HEK293 (cell line): ENCODE data around the gene C6orf120.

Experiments
- GLI2 ChIP-seq: fragments of 450-650 bp; formaldehyde crosslinking; IDR thresholded peaks from 2 replicates; pipeline ENCODE4; 2017; ENCODE audit warnings: missing biosample characterization, missing genetic modification characterization, low read depth, borderline replicate concordance
- RBAK ChIP-seq: fragments of 450-650 bp; formaldehyde crosslinking; IDR thresholded peaks from 2 replicates; pipeline ENCODE4 v1.5.1; 2016; ENCODE audit warnings: missing biosample characterization, missing genetic modification characterization
- ZBTB44 ChIP-seq: fragments of 450-650 bp; IDR thresholded peaks from 2 replicates; pipeline ENCODE4 v1.5.1; 2018; ENCODE audit warnings: missing biosample characterization, mild to moderate bottlenecking, missing genetic modification characterization
- ZBTB49 ChIP-seq: fragments of 450-650 bp; formaldehyde crosslinking; IDR thresholded peaks from 2 replicates; pipeline ENCODE4 v1.5.1; 2016; ENCODE audit warnings: missing biosample characterization, missing genetic modification characterization, low read depth
- ZFP37 ChIP-seq: fragments of 450-650 bp; formaldehyde crosslinking; IDR thresholded peaks from 2 replicates; pipeline ENCODE4 v1.5.1; 2016; ENCODE audit warnings: missing biosample characterization, missing genetic modification characterization
- ZNF133 ChIP-seq: fragments of 450-650 bp; formaldehyde crosslinking; IDR thresholded peaks from 2 replicates; pipeline ENCODE4 v1.5.1; 2016; ENCODE audit warnings: missing biosample characterization, missing genetic modification characterization
- ZNF23 ChIP-seq: fragments of 450-650 bp; formaldehyde crosslinking; IDR thresholded peaks from 2 replicates; pipeline ENCODE4 v1.5.1; 2016; ENCODE audit warnings: missing biosample characterization, missing genetic modification characterization, borderline replicate concordance
- ZNF280C ChIP-seq: fragments of 450-650 bp; formaldehyde crosslinking; IDR thresholded peaks from 2 replicates; pipeline ENCODE4 v1.5.1; 2016; ENCODE audit warnings: missing biosample characterization, missing genetic modification characterization
- ZNF391 ChIP-seq: fragments of 450-650 bp; formaldehyde crosslinking; IDR thresholded peaks from 2 replicates; pipeline ENCODE4 v1.5.1; 2016; ENCODE audit warnings: low read depth, missing biosample characterization, missing genetic modification characterization, borderline replicate concordance
- ZNF501 ChIP-seq: fragments of 450-650 bp; formaldehyde crosslinking; IDR thresholded peaks from 2 replicates; pipeline ENCODE4 v1.5.1; 2016; ENCODE audit warnings: missing biosample characterization, missing genetic modification characterization
- ZNF529 ChIP-seq: fragments of 450-650 bp; formaldehyde crosslinking; IDR thresholded peaks from 2 replicates; pipeline ENCODE4 v1.5.1; 2017; ENCODE audit warnings: missing genetic modification characterization, missing biosample characterization; ENCODE audit not compliant: insufficient replicate concordance
- ZNF548 ChIP-seq: fragments of 450-650 bp; formaldehyde crosslinking; IDR thresholded peaks from 2 replicates; pipeline ENCODE4 v1.5.1; 2016; ENCODE audit warnings: missing biosample characterization, missing genetic modification characterization
- ZNF561 ChIP-seq: fragments of 450-650 bp; IDR thresholded peaks from 2 replicates; pipeline ENCODE4 v1.5.1; 2018; ENCODE audit warnings: missing biosample characterization, missing genetic modification characterization, borderline replicate concordance
- ZNF792 ChIP-seq: fragments of 450-650 bp; formaldehyde crosslinking; IDR thresholded peaks from 2 replicates; pipeline ENCODE4 v1.5.1; 2016; ENCODE audit warnings: missing biosample characterization, missing genetic modification characterization
- ZNF830 ChIP-seq: fragments of 450-650 bp; IDR thresholded peaks from 2 replicates; pipeline ENCODE4 v1.5.0; 2018; ENCODE audit warnings: missing biosample characterization, missing genetic modification characterization, low read depth, mild to moderate bottlenecking, moderate library complexity
- TF ChIP-seq, protein P1 (sequence below): fragments of 450-650 bp; formaldehyde crosslinking; IDR thresholded peaks from 2 replicates; pipeline ENCODE4 v1.5.1; 2017; ENCODE audit warnings: missing biosample characterization, missing genetic modification characterization
- TF ChIP-seq, protein P2 (sequence below): fragments of 450-650 bp; formaldehyde crosslinking; IDR thresholded peaks from 2 replicates; pipeline ENCODE4 v1.5.1; 2017; ENCODE audit warnings: missing biosample characterization, missing genetic modification characterization

The C6orf120 gene

DNA sequence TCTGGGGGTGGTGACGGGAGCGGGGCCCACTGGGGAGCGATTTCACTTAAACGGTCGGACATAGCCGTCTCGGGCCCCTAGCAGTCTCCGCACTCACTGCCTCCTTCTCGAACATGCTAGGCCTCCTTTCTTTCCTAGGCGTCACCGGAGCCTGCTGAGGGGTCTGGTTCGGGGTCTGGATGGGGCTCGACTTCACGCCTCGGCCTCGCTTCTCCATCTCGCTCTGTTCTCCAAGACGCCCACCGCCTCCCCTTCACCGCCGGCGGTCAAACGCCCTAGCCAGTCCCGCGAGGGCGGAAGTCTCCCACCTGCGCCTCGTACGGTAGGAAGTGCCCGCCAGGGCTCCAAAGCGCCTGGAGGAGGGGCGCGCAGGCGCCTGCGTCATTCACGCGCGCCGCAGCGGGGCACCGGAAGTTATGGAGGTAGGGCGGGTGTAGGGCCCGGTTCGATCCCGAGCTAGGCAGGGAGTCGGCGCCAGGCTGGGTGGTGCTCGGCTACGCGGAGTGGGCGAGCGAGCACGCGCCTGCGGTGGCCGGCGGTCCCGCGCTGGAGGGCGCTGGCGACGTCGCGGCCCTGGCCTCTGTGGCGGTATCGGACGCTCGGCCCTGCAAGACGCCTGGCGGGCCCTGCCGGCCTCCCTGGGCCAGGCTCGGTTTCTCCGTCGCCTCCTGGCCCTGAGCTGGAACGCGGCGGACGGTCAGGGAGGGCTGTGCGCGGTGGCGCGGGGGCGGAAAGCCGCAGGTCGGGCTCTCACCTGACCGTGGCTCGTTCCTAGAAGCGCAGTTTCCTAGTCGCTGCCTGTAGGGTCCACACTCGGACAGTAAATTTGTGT lies 49.5 kb downstream of the C6orf120 start, which contains the start of the genes DYNLT2 and ERMARD (continued):
- TF ChIP-seq, protein P1, sequence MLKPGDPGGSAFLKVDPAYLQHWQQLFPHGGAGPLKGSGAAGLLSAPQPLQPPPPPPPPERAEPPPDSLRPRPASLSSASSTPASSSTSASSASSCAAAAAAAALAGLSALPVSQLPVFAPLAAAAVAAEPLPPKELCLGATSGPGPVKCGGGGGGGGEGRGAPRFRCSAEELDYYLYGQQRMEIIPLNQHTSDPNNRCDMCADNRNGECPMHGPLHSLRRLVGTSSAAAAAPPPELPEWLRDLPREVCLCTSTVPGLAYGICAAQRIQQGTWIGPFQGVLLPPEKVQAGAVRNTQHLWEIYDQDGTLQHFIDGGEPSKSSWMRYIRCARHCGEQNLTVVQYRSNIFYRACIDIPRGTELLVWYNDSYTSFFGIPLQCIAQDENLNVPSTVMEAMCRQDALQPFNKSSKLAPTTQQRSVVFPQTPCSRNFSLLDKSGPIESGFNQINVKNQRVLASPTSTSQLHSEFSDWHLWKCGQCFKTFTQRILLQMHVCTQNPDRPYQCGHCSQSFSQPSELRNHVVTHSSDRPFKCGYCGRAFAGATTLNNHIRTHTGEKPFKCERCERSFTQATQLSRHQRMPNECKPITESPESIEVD: no peak
- no peak for TF ChIP-seq ZBTB49
- TF ChIP-seq ZNF548: no peak
- TF ChIP-seq, protein P2, sequence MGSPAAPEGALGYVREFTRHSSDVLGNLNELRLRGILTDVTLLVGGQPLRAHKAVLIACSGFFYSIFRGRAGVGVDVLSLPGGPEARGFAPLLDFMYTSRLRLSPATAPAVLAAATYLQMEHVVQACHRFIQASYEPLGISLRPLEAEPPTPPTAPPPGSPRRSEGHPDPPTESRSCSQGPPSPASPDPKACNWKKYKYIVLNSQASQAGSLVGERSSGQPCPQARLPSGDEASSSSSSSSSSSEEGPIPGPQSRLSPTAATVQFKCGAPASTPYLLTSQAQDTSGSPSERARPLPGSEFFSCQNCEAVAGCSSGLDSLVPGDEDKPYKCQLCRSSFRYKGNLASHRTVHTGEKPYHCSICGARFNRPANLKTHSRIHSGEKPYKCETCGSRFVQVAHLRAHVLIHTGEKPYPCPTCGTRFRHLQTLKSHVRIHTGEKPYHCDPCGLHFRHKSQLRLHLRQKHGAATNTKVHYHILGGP (tag by site-specific recombination): no peak
- TF ChIP-seq ZNF391 (tag by site-specific recombination): peak; percentile 21; the same call in 1 of the 2 replicates
- TF ChIP-seq ZNF23: no peak
- no peak; the same call in none of the 2 replicates for TF ChIP-seq ZNF501
- TF ChIP-seq ZBTB44 (tag by site-specific recombination): 0 out of 2 replicates have a peak, but pooled peaks have one; percentile 7
- TF ChIP-seq ZNF133 (tag by site-specific recombination): no peak
- TF ChIP-seq GLI2 (tag by site-specific recombination): no peak
- no peak for TF ChIP-seq ZNF792 (tag by site-specific recombination)
- peak; percentile 89 for TF ChIP-seq ZFP37 (tag by site-specific recombination)
- TF ChIP-seq ZNF280C (tag by site-specific recombination): no peak
- TF ChIP-seq ZNF529: no peak
- no peak for TF ChIP-seq ZNF830 (tag by site-specific recombination)
- no peak for TF ChIP-seq RBAK (tag by site-specific recombination)
- TF ChIP-seq ZNF561: peak; percentile 76
